Head of caudate nucleus (tissue), 42 donors: ENCODE measurements around the gene KRTAP5-1.
"Not testable (repeated sequence)": the region's sequence is repeated elsewhere in the genome, so short reads cannot be mapped to it uniquely, and the experiment has no call there.

Experiments
- DNase-seq, 42 donors: peaks; one replicate each; pipeline versions ENCODE4 v3.0.0 to v3.0.0-alpha.2; 2020 to 2021; ENCODE audit warnings: mixed read lengths in 7 of 42
- intact Hi-C: fragments of 100-400 bp; cut with DNase I; formaldehyde crosslinking; loops from one replicate; pipeline ENCODE4 v1.15.0; 2022

KRTAP5-1 gene

DNA sequence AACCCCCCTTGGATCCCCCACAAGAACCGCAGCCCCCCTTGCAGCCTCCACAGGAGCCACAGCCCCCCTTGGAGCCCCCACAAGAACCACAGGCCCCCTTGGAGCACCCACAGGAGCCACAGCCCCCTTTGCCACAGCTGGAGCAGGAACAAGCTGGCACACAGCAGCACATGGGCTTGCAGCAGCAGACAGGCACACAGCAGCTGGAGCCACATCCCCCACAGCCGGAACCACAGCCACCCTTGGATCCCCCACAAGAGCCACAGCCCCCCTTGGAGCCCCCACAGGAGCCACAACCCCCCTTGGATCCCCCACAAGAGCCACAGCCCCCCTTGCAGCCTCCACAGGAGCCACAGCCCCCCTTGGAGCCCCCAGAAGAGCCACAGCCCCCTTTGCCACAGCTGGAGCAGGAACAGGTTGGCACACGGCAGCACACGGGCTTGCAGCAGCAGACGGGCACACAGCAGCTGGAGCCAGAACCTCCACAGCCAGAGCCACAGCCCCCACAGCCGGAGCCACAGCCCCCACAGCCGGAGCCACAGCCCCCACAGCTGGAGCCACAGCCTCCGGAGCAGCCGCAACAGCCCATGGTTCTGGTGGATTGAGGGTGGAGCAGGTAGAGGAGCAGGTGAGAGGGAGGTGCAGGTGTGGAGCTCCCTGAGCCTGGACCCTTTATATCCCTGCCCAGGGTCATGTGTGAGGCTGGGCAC, at the start of gene KRTAP5-1:
Gene KRTAP5-1 (minus strand): TSS at position 623 of the 710 bp plus-strand sequence. CDS start 34 bp downstream, at position 589.
- DNase-seq, intact Hi-C loops: not testable (repeated sequence)

- no peak for DNase-seq
- intact Hi-C loops, result loop anchor here (5.0 kb wide), 1 partner anchor 87 kb away; no protein-coding TSS in a partner anchor
Measured at GRCh38 chr11:1633864-1634263, 48.8 kb upstream of the KRTAP5-1 start.

DNA sequence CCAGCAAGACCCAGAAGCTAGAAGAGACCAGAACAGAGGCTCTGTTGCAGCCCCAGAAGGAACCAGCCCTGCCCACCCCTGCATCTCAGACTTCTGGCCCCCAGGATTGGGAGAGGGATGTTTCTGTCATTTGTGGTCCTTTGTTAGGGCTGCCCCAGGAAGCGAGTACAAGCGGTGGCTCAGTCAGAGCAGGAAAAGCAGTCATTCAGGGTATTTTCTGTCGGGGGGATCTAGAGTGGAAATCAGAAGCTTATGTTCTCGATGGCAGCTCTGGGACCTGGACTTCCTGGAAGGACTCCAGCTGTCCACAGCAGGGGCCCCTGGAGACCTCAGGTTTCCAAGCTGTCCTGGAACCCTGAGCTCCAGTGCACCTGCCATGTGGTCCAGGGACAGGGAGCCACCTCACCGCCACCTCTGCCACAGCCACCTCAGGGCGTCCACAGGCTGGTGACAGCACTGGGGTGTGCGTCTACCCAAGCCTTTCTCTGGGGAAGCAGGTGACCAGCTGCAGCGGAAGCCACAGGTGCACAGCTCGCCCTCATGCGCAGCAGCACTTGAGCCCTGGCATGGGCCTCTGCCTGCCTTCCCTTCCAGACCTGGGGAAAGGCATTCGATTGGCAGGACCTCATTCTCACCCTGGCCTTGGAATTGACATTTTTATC, 47.1 kb upstream of the KRTAP5-1 start:
- DNase-seq, result no peak
- intact Hi-C loops, result loop anchor here (5.0 kb wide), 1 partner anchor 85 kb away; no protein-coding TSS in a partner anchor

GRCh38 chr11:1631066-1631568, 46.0 kb upstream of the KRTAP5-1 start:
- no peak for DNase-seq
- intact Hi-C loops, result loop anchor here (5.0 kb wide), 1 partner anchor 84 kb away; no protein-coding TSS in a partner anchor

GRCh38 chr11:1630271-1630670, 45.2 kb upstream of the KRTAP5-1 start:
- intact Hi-C loops, result loop anchor here (5.0 kb wide), 1 partner anchor 83 kb away; no protein-coding TSS in a partner anchor

DNA sequence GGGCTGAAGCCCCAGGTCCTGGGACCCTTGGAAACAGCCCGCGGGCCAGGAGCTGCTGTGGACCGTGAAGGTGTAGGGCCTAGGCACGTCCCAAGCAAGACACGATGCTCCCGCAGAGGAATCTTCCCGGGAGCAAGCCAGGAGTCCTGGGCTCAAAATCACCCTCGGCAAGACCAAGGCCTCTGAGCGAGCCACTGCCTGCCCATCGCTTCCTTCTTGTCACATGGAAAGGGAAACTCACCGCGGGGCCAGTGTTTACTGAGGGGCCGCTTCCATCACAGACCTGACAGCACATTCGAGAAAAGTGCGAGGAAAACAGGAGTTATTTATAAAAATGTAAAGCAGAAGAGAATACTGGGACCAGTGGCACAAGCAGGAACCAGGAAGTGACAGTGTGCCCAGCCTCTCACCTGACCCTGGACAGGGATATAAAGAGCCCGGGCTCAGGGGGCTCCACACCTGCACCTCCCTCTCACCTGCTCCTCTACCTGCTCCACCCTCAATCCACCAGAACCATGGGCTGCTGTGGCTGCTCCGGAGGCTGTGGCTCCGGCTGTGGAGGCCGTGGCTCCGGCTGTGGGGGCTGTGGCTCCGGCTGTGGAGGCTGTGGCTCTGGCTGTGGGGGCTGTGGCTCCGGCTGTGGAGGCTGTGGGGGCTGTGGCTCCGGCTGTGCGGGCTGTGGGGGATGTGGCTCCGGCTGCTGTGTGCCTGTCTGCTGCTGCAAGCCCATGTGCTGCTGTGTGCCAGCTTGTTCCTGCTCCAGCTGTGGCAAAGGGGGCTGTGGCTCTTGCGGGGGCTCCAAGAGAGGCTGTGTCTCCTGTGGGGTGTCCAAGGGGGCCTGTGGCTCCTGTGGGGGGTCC, 44.5 kb upstream of the KRTAP5-1 start, which contains the start of gene KRTAP5-5:
Gene KRTAP5-5 (plus strand): TSS at position 450 of the 860 bp plus-strand sequence. CDS start 66 bp downstream, at position 516.
- intact Hi-C loops, result loop anchor here (5.0 kb wide), 1 partner anchor 82 kb away; no protein-coding TSS in a partner anchor
- no peak for DNase-seq

More at GRCh38 chr11:1630271-1630670, 45.2 kb upstream of the KRTAP5-1 start:
- DNase-seq, result no peak

GRCh38 chr11:1628506-1629325, 43.6 kb upstream of the KRTAP5-1 start:
- DNase-seq, result peak in 41 of 42 donors; percentile 25 to 89 (median 71)
- intact Hi-C loops, result no loop called here

GRCh38 chr11:1625541-1625940, 40.5 kb upstream of the KRTAP5-1 start:
- DNase-seq, result no peak
- intact Hi-C loops, result no loop called here

GRCh38 chr11:1624621-1625020, 39.5 kb upstream of the KRTAP5-1 start:
- intact Hi-C loops, result no loop called here
- no peak for DNase-seq

GRCh38 chr11:1623716-1624115, 38.6 kb upstream of the KRTAP5-1 start:
- DNase-seq, result no peak
- intact Hi-C loops, result no loop called here

GRCh38 chr11:1622086-1622485, 37.0 kb upstream of the KRTAP5-1 start, which contains the start of gene KRTAP5-4:
Gene KRTAP5-4, minus strand, starts transcription at chr11:1622138. Its CDS starts 45 bp downstream, at chr11:1622093.
- intact Hi-C loops, result no loop called here

GRCh38 chr11:1619449-1619848, 34.4 kb upstream of the KRTAP5-1 start:
- intact Hi-C loops, result no loop called here
- DNase-seq, result no peak

More at GRCh38 chr11:1622086-1622485, 37.0 kb upstream of the KRTAP5-1 start, which contains the start of gene KRTAP5-4:
- no peak for DNase-seq

DNA sequence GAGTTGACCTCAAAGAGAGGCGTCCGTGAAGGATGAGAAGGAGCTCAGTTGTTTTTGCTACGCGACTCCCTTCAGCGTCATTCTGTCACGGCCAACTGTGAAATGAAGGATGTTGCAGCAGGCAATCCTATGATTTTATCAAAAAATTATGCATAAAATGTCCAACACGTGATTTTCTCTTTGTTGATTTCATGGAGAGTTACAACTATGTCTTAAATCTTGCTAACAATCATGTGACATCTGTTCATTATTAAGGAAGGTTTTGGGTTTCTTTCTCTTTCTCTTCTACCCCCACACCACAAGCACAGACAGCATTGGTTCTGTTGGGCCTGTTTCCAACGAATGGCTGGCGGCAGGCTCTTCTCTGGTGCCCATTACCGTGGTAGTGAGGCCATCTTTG, 33.1 kb upstream of the KRTAP5-1 start:
- DNase-seq, result no peak
- intact Hi-C loops, result no loop called here

- intact Hi-C loops, result no loop called here
- no peak for DNase-seq
Measured at GRCh38 chr11:1608363-1608762, 23.3 kb upstream of the KRTAP5-1 start, which contains the start of gene KRTAP5-3. Gene KRTAP5-3, minus strand, starts transcription at chr11:1608463. Its CDS starts 78 bp downstream, at chr11:1608385.

GRCh38 chr11:1607901-1608300, 22.8 kb upstream of the KRTAP5-1 start:
- DNase-seq, intact Hi-C loops: not testable (repeated sequence)

DNA sequence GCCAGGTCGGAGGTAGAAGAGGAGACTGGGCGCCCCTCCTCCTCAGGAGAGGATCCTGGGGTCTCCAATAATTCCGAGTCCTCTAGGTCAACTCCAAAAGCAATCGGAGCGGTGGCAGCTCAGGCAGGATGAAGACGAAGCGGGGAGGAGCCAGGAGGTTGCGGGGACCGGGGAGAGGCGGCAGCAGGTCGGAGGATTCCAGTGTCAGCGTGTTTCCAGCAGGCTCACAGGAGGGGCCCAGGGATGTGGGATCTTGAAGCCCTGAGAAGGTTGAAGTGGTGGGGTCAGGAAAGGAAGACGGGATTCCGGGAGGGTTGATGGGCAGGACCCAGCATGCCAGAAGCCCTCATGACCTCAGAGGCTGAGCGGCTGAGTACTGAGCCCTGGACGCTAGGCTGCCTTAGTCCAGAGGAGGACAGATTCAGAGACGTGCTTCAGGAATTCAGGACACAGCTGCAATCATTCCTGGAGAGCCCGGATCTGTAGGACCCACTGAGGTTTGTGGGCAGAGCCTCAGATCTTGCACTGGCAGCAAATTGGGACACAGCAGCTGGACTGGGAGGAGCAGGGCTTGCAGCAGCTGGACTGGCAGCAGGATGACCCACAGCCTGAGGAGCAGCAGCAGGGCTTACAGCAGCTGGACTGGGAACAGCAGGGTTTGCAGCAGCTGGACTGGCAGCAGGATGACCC, 22.2 kb upstream of the KRTAP5-1 start:
- DNase-seq, intact Hi-C loops: not testable (repeated sequence)

GRCh38 chr11:1605923-1606322, 20.8 kb upstream of the KRTAP5-1 start:
- DNase-seq, intact Hi-C loops: not testable (repeated sequence)
